SK-N-SH (cell line): ENCODE results near the gene MCF2L2. TPM values are rescaled to one million over a fixed set of nuclear protein-coding genes. Genes with fewer than 3 reads are reported as not detected.

Experiments used
- CTCF ChIA-PET: fragments of 300-600, 350-600 bp; formaldehyde crosslinking; extraction: SDS; loops from one replicate; lab custom pipeline; 2021; lab: Yijun Ruan, JAX
- POLR2A ChIA-PET: fragments of 350-600 bp; sonication (Branson Sonifier 250); formaldehyde crosslinking; extraction: SDS; loops from one replicate; lab custom pipeline; 2020; ENCODE audit warnings: antibody characterized with exemption, inconsistent platforms; lab: Yijun Ruan, JAX
- DNase-seq: peaks from one replicate; pipeline ENCODE4 v3.0.0; 2012
- H2AFZ ChIP-seq: fragments of 200-600 bp; sonication (generic); 2 replicates; pipeline ENCODE4 v1.8.1; 2016; ENCODE audit warnings: antibody characterized with exemption, mild to moderate bottlenecking, low read depth
- H3F3A ChIP-seq: fragments of 200-600 bp; sonication (generic); replicated peaks from 2 replicates; pipeline ENCODE3; 2016; ENCODE audit warnings: antibody characterized with exemption, mild to moderate bottlenecking; ENCODE audit not compliant: insufficient read depth
- H3K27ac ChIP-seq, 2 experiments: fragments of 200-500 bp in 1 of 2; fragments of 200-600 bp in 1 of 2; sonication (Bioruptor generic) in 1 of 2; sonication (generic), shearing (Covaris generic) in 1 of 2; 2 replicates each; pipeline versions ENCODE4 v1.5.1 to v1.6.1; 2014 to 2016; ENCODE audit warnings: low read depth in 2 of 2, inconsistent platforms in 1 of 2, low read length in 1 of 2, mild to moderate bottlenecking in 1 of 2, mixed read lengths in 1 of 2
- H3K27me3 ChIP-seq: fragments of 200-600 bp; sonication (generic), shearing (Covaris generic); 2 replicates; pipeline ENCODE4 v1.6.1; 2016; ENCODE audit warnings: mixed run types; ENCODE audit not compliant: insufficient read depth
- H3K36me3 ChIP-seq, 2 experiments: fragments of 200-500 bp in 1 of 2; fragments of 200-600 bp in 1 of 2; sonication (Bioruptor generic) in 1 of 2; sonication (generic) in 1 of 2; replicated peaks in 1 of 2; 2 replicates each; pipeline versions ENCODE3 to v1.5.1; 2014 to 2016; ENCODE audit warnings: low read length in 1 of 2, mild to moderate bottlenecking in 1 of 2; ENCODE audit not compliant: insufficient read depth in 2 of 2, control insufficient read depth in 1 of 2
- H3K4me1 ChIP-seq, 2 experiments: fragments of 200-500 bp in 1 of 2; fragments of 200-600 bp in 1 of 2; sonication (Bioruptor generic) in 1 of 2; sonication (generic), shearing (Covaris generic) in 1 of 2; 2 replicates each; pipeline versions ENCODE4 v1.5.1 to v1.6.1; 2014 to 2016; ENCODE audit warnings: low read depth in 1 of 2, low read length in 1 of 2, mixed run types in 1 of 2; ENCODE audit not compliant: insufficient read depth in 2 of 2, control insufficient read depth in 1 of 2
- H3K4me2 ChIP-seq: fragments of 200-600 bp; sonication (generic), shearing (Covaris generic); 2 replicates; pipeline ENCODE4 v1.6.1; 2017; ENCODE audit warnings: mixed run types
- H3K4me3 ChIP-seq, 2 experiments: fragments of 200-500 bp in 1 of 2; fragments of 200-600 bp in 1 of 2; sonication (Bioruptor generic) in 1 of 2; sonication (generic), shearing (Covaris generic) in 1 of 2; 2 replicates each; pipeline versions ENCODE4 v1.5.1 to v1.8.1; 2014 to 2016; ENCODE audit warnings: low read depth in 2 of 2, inconsistent platforms in 1 of 2, low read length in 1 of 2, mild to moderate bottlenecking in 1 of 2, mixed read lengths in 1 of 2, moderate library complexity in 1 of 2
- H3K79me2 ChIP-seq: fragments of 200-600 bp; sonication (generic); 2 replicates; pipeline ENCODE4 v1.8.1; 2017; ENCODE audit warnings: mild to moderate bottlenecking; ENCODE audit not compliant: insufficient read depth
- H3K9ac ChIP-seq: fragments of 200-600 bp; sonication (generic); 2 replicates; pipeline ENCODE4 v1.6.1; 2017; ENCODE audit warnings: mixed run types
- H3K9me2 ChIP-seq: fragments of 200-600 bp; sonication (generic); 2 replicates; pipeline ENCODE4 v1.6.1; 2017; ENCODE audit warnings: mixed run types
- H3K9me3 ChIP-seq: fragments of 200-600 bp; sonication (generic); 2 replicates; pipeline ENCODE4 v1.6.1; 2017; ENCODE audit warnings: mixed run types, mild to moderate bottlenecking, moderate library complexity
- H4K20me1 ChIP-seq: fragments of 200-600 bp; sonication (generic); 2 replicates; pipeline ENCODE4 v1.6.1; 2017; ENCODE audit warnings: mild to moderate bottlenecking, mixed run types; ENCODE audit not compliant: insufficient read depth
- EP300 ChIP-seq, 2 experiments: IDR thresholded peaks; 2 replicates each; pipeline versions ENCODE4 v1.4.0 to v1.6.1; 2012; ENCODE audit warnings: borderline replicate concordance in 1 of 2, low read depth in 1 of 2, low read length in 1 of 2
- EZH2phosphoT487 ChIP-seq: fragments of 200-600 bp; sonication (generic); IDR thresholded peaks from 2 replicates; pipeline ENCODE4 v1.6.1; 2017; ENCODE audit warnings: low read depth, mixed run types, mild to moderate bottlenecking, antibody characterized with exemption, moderate library complexity, borderline replicate concordance
- FOSL2 ChIP-seq: IDR thresholded peaks from 2 replicates; pipeline ENCODE4 v1.4.0; 2012; ENCODE audit warnings: low read depth, mild to moderate bottlenecking, moderate library complexity, borderline replicate concordance
- FOXJ3 ChIP-seq: sonication (generic); formaldehyde crosslinking; IDR thresholded peaks from 2 replicates; pipeline ENCODE4 v1.5.1; 2020; ENCODE audit warnings: mild to moderate bottlenecking, missing genetic modification reagents
- JUND ChIP-seq: IDR thresholded peaks from 2 replicates; pipeline ENCODE4 v1.4.0; 2012
- MEF2A ChIP-seq: IDR thresholded peaks from 2 replicates; pipeline ENCODE4 v1.4.0; 2012; ENCODE audit warnings: low read depth, borderline replicate concordance
- POLR2AphosphoS5 ChIP-seq: IDR thresholded peaks from 2 replicates; pipeline ENCODE4 v1.6.1; 2012; ENCODE audit warnings: low read depth, low read length
- RAD21 ChIP-seq: IDR thresholded peaks from 2 replicates; pipeline ENCODE4 v1.6.1; 2012; ENCODE audit warnings: mild to moderate bottlenecking, low read length
- RCOR1 ChIP-seq: fragments of 150-350 bp; IDR thresholded peaks from 2 replicates; pipeline ENCODE4 v1.6.1; 2017; ENCODE audit warnings: antibody characterized with exemption, low read length
- RXRA ChIP-seq: IDR thresholded peaks from 2 replicates; pipeline ENCODE4 v1.4.0; 2012; ENCODE audit warnings: low read depth, mild to moderate bottlenecking, borderline replicate concordance
- SMC3 ChIP-seq: IDR thresholded peaks from 2 replicates; pipeline ENCODE4 v1.6.1; 2012; ENCODE audit warnings: low read depth, low read length, improper control_type of control experiment
- TAF1 ChIP-seq: IDR thresholded peaks from 2 replicates; pipeline ENCODE4 v1.6.1; 2012; ENCODE audit warnings: low read depth, mild to moderate bottlenecking, low read length, moderate library complexity, borderline replicate concordance
- TCF12 ChIP-seq: IDR thresholded peaks from 2 replicates; pipeline ENCODE4 v1.4.0; 2012
- TEAD4 ChIP-seq: IDR thresholded peaks from 2 replicates; pipeline ENCODE4 v1.4.0; 2012; ENCODE audit warnings: mild to moderate bottlenecking, borderline replicate concordance; ENCODE audit not compliant: insufficient read depth
- YY1 ChIP-seq: IDR thresholded peaks from 2 replicates; pipeline ENCODE4 v1.4.0; 2012; ENCODE audit warnings: low read depth, mild to moderate bottlenecking
- WGBS: methylation state at CpG from one replicate; pipeline ENCODE4 v1.1.6; 2017; ENCODE audit warnings: low lambda C conversion rate; 5-methylcytosine and 5-hydroxymethylcytosine counted together
- polyA plus RNA-seq, 3 experiments: library from polyadenylated mRNA; depleted of rRNA; stranded (reverse); fragments of >200 nt; gene quantifications; 2 replicates each; pipeline ENCODE4 v1.2.3, GENCODE V29; 2012
- TF ChIP-seq, protein P1 (sequence below): fragments of 200-600 bp; sonication (generic); IDR thresholded peaks from 2 replicates; pipeline ENCODE4 v1.6.1; 2017; ENCODE audit warnings: antibody characterized with exemption, mild to moderate bottlenecking, moderate library complexity
- TF ChIP-seq, protein P2 (sequence below): fragments of 150-350 bp; IDR thresholded peaks from 2 replicates; pipeline ENCODE4 v1.6.1; 2016; ENCODE audit warnings: mild to moderate bottlenecking, low read depth, low read length
- TF ChIP-seq, protein P3 (sequence below): IDR thresholded peaks from 2 replicates; pipeline ENCODE4; 2012
- TF ChIP-seq, protein P4 (sequence below): IDR thresholded peaks from 2 replicates; pipeline ENCODE4 v1.4.0; 2012; ENCODE audit warnings: low read depth, borderline replicate concordance
- TF ChIP-seq, protein P5 (sequence below): fragments of 150-350 bp; IDR thresholded peaks from 2 replicates; pipeline ENCODE4 v1.6.1; 2017; ENCODE audit warnings: antibody characterized with exemption, low read length, low read depth, borderline replicate concordance

MCF2L2 gene
- polyA plus RNA-seq, 1 of the 3 experiments (the other 2 are of a cell fraction), result 0.56 TPM

DNA sequence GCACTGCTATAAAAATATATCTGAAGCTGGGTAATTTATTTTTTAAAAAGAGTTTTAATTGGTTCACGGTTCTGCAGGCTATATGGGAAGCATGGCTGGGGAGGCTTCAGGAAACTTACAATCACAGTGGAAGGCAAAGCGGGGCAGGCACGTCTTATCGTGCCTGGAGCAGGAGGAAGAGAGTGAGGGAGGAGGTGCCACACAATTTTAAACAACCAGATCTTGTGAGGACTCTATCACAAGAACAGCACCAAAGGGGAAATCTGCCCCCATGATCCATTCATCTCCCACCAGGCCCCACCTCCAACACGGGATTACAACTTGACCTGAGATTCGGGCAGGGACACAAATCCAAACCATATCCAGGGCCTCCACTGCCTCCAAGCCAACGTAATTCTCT, 75.0 kb downstream of the MCF2L2 start:
- Histone ChIP-seq H3K79me2 (no peaks in the 10 kb centered on the region), H3F3A (no peaks in the 10 kb centered on the region), H3K36me3 (no peaks in the 10 kb centered on the region), H3K9ac (no peak overlapping the region)
- ChIA-PET CTCF (no interaction called here), POLR2A (no interaction called here)
- TF ChIP-seq TAF1 (no peak), JUND (no peak), RXRA (no peak), FOSL2 (no peak), EP300 (IDR thresholded peaks at IDR 0.05; ENCODE audit: borderline replicate concordance in 1 of 2, low read depth in 1 of 2, low read length in 1 of 2) (no peak), SMC3 (no peak), FOXJ3 (CRISPR knock-in tag) (no peak)
- TF ChIP-seq, all 33 proteins: peak for 0
- H3K4me3 ChIP-seq, result no peak overlapping the region
- no peaks in the 10 kb centered on the region for H3K9me3 ChIP-seq
- no peak for DNase-seq
- WGBS, result 80% methylated on average over 7 of the region's 7 CpGs
- no peaks in the 10 kb centered on the region for H3K4me1 ChIP-seq
- H2AFZ ChIP-seq, result no peak overlapping the region
- no peaks in the 10 kb centered on the region for H3K9me2 ChIP-seq
- H3K27me3 ChIP-seq, result no peaks in the 10 kb centered on the region
- no peak overlapping the region for H3K27ac ChIP-seq
- no peaks in the 10 kb centered on the region for H4K20me1 ChIP-seq
- H3K4me2 ChIP-seq, result no peak overlapping the region

DNA sequence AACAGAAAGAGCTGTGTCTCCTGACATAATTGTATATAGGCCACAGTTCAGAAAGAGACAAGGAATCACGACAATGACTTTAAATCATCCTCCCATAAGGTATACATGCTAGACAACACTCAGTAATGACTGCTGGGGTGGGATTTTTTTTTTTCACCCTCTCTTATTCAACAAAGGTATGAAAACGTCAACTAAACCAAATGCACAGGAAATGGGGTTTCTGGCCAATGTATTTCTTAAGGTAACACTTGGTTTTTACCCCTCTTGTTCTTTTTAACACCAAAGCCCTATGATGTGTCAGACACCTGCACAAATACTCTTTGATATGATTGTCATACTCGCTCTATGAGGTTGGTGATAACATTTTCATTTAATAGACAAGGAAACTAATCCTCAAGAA, 78.3 kb downstream of the MCF2L2 start:
- Histone ChIP-seq H3K27ac (no peak overlapping the region), H3K4me2 (no peak overlapping the region), H3K9me2 (no peaks in the 10 kb centered on the region), H2AFZ (no peak overlapping the region), H3F3A (no peaks in the 10 kb centered on the region), H3K27me3 (no peaks in the 10 kb centered on the region), H3K4me3 (no peak overlapping the region), H3K36me3 (no peaks in the 10 kb centered on the region), H3K9ac (no peak overlapping the region), H4K20me1 (no peaks in the 10 kb centered on the region), H3K4me1 (no peaks in the 10 kb centered on the region), H3K9me3 (no peaks in the 10 kb centered on the region), H3K79me2 (no peaks in the 10 kb centered on the region)
- WGBS, result 60% methylated on average over 3 of the region's 3 CpGs
- TF ChIP-seq, protein P1, sequence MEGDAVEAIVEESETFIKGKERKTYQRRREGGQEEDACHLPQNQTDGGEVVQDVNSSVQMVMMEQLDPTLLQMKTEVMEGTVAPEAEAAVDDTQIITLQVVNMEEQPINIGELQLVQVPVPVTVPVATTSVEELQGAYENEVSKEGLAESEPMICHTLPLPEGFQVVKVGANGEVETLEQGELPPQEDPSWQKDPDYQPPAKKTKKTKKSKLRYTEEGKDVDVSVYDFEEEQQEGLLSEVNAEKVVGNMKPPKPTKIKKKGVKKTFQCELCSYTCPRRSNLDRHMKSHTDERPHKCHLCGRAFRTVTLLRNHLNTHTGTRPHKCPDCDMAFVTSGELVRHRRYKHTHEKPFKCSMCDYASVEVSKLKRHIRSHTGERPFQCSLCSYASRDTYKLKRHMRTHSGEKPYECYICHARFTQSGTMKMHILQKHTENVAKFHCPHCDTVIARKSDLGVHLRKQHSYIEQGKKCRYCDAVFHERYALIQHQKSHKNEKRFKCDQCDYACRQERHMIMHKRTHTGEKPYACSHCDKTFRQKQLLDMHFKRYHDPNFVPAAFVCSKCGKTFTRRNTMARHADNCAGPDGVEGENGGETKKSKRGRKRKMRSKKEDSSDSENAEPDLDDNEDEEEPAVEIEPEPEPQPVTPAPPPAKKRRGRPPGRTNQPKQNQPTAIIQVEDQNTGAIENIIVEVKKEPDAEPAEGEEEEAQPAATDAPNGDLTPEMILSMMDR, result no peak
- TF ChIP-seq MEF2A (no peak), RCOR1 (no peak), TAF1 (no peak), EP300 (IDR thresholded peaks at IDR 0.05; ENCODE audit: borderline replicate concordance in 1 of 2, low read depth in 1 of 2, low read length in 1 of 2) (no peak), TCF12 (no peak), TEAD4 (no peak), RAD21 (no peak), JUND (no peak), POLR2AphosphoS5 (no peak), YY1 (no peak), EZH2phosphoT487 (no peak), RXRA (no peak)
- TF ChIP-seq, protein P2, sequence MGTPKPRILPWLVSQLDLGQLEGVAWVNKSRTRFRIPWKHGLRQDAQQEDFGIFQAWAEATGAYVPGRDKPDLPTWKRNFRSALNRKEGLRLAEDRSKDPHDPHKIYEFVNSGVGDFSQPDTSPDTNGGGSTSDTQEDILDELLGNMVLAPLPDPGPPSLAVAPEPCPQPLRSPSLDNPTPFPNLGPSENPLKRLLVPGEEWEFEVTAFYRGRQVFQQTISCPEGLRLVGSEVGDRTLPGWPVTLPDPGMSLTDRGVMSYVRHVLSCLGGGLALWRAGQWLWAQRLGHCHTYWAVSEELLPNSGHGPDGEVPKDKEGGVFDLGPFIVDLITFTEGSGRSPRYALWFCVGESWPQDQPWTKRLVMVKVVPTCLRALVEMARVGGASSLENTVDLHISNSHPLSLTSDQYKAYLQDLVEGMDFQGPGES, result no peak
- TF ChIP-seq, protein P3, sequence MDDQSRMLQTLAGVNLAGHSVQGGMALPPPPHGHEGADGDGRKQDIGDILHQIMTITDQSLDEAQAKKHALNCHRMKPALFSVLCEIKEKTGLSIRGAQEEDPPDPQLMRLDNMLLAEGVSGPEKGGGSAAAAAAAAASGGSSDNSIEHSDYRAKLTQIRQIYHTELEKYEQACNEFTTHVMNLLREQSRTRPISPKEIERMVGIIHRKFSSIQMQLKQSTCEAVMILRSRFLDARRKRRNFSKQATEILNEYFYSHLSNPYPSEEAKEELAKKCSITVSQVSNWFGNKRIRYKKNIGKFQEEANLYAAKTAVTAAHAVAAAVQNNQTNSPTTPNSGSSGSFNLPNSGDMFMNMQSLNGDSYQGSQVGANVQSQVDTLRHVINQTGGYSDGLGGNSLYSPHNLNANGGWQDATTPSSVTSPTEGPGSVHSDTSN, result no peak
- TF ChIP-seq, protein P4, sequence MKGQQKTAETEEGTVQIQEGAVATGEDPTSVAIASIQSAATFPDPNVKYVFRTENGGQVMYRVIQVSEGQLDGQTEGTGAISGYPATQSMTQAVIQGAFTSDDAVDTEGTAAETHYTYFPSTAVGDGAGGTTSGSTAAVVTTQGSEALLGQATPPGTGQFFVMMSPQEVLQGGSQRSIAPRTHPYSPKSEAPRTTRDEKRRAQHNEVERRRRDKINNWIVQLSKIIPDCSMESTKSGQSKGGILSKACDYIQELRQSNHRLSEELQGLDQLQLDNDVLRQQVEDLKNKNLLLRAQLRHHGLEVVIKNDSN, result no peak
- TF ChIP-seq, protein P5, sequence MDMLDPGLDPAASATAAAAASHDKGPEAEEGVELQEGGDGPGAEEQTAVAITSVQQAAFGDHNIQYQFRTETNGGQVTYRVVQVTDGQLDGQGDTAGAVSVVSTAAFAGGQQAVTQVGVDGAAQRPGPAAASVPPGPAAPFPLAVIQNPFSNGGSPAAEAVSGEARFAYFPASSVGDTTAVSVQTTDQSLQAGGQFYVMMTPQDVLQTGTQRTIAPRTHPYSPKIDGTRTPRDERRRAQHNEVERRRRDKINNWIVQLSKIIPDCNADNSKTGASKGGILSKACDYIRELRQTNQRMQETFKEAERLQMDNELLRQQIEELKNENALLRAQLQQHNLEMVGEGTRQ, result no peak
- ChIA-PET CTCF (no interaction called here), POLR2A (no interaction called here)
- no peak for DNase-seq
